Left colon (tissue), 2 donors: ENCODE measurements around the gene SEMA5A. TPM values are rescaled to one million over a fixed set of nuclear protein-coding genes. Genes with fewer than 3 reads are reported as not detected.
A peak's percentile ranks its signal among the peaks of the same experiment; 100 is the strongest.

Experiments
- ATAC-seq: fragments of 200-7000 bp; cut with Tn5 transposase; one replicate; pipeline ENCODE4 v1.9.1; 2020; ENCODE audit warnings: mild to moderate bottlenecking, moderate library complexity
- DNase-seq, 2 donors: peaks; one replicate each; pipeline ENCODE4 v3.0.0-alpha.2; 2020
- intact Hi-C, 2 donors: fragments of 100-400 bp; cut with DNase I in 1 of 2; cut with micrococcal nuclease in 1 of 2; formaldehyde crosslinking; loops; one replicate each; pipeline versions ENCODE4 v1.11.2 to v1.14.0; 2022; cut with DNase I, micrococcal nuclease
- total RNA-seq, 2 donors: library from RNA; stranded (reverse); fragmentation: NEBNext Ultra II Directional; extraction: Animal tissue kit (Norgen Biotek cat#: 25700); gene quantifications; one replicate each; pipeline ENCODE4 v1.2.1, GENCODE V29; 2021
- donor health status: DM: no; HTN: no; CAD: no.
- donor health status: DM: yes; HTN: yes; CAD: no.

SEMA5A gene
- total RNA-seq, 2 donors from 2014 or later: 33.8 to 37.4 TPM

DNA sequence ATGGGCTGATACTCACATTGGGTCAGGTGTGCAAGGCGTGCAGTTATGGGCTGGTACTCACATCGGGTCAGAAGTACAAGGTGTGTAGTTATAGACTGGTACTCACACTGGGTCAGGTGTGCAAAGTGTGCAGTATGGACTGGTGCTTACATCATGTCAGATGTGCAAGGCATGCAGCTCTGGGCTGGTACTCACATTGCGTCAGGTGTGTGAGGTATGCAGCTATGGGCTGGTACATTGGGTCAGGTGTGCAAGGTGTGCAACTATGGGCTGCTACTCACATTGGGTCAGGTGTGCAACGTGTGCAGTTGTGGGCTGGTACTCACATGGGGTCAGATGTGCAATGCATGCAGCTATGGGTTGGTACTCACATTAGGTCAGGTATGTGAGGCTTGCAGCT, 213.8 kb downstream of the SEMA5A start:
- intact Hi-C loops: no loop called here
- no peak for DNase-seq
- ATAC-seq: no peak

DNA sequence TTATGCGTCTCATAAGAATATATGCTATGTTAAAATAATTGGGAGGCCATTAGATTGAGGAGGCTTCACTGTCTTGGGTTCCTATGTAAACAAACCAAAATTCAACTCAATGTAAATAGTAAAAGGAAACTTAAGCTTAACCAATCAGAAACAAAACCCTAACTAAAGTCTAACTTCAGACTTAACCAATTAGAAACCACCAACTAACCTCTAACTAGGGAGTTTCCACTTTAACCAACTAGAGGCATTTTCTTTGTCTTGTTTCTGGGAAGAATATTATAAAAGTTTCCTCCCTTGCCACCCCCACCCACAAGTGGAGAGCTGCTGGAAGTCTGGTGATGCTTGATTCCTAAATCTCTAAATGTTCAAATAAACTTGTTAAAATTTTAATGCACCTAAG, 214.5 kb downstream of the SEMA5A start:
- intact Hi-C loops: no loop called here
- DNase-seq (no peak), ATAC-seq (no peak)

DNA sequence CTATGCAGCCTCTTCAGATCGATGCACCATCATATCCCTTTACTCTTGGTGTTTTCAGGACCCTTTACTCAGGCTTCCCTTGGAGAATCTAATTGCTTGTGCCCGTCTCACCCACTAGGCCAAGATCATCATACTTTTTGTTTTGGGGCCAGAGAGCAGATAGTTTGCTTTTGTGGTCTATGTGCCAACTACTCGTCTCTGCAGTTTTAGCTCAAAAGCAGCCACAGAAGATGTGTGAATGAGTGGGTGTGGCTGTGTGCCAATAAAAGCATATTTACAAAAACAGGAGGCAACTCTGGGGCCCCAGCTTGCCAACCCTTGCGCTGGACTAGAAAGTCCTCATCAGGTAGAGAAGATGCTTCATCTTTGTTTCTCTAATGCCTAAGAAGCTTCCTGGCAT, 216.8 kb downstream of the SEMA5A start:
- intact Hi-C loops: no loop called here
- no peak for DNase-seq
- ATAC-seq: no peak

DNA sequence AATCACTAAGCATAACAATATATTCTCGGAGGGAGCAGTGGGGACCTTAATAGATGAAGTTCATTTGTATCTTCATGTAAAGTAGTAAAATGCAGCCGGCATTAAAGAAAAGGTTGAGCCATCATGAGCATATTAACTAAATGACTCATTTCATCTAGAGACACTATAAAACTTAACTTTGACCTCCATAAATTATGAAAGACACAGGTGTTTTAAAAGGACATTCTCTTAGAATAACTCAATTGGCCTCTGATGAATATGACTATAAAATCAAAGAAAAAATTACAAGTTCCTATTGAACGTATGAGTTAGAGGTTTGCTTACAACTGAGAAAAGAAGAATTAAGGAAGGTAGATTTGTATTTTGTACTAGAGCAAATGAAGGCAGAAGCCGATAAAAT, 220.3 kb downstream of the SEMA5A start:
- intact Hi-C loops: no loop called here
- DNase-seq: no peak
- ATAC-seq: peak; percentile 70

DNA sequence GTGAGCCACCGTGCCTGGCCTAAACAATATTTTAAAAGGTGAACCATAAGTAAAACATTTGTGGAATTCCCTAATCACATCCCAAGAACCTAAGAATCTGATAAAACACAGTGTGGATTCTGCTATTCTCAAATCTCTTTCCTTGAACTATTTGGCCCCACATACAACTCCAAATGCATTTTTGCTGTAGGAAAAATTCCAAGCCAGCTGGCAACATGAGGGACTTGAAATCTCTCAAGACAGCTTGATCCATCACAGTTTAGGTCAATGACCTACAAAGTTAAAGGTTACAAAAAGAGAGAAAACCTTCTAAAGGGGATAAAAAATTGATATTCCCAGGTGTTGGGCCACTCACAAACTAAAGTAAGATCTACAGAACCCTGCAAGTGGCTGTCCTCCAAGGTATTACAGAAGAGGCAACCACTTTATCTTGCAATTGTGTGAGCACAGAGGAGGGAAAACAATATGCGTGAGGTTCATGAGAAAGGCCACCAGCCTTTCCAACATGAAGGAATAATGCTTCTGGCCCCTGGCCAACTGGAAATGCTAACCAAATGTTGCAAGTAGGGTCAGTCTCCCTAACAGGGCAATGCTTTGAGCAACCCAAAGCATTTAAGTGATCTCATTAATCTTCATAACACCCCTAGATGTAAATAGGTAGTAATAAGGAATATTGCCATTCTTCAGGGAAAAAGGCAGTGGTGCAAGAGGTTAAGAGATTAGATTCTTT, 221.4 kb downstream of the SEMA5A start:
- DNase-seq (no peak), ATAC-seq (no peak)
- intact Hi-C loops: no loop called here

DNA sequence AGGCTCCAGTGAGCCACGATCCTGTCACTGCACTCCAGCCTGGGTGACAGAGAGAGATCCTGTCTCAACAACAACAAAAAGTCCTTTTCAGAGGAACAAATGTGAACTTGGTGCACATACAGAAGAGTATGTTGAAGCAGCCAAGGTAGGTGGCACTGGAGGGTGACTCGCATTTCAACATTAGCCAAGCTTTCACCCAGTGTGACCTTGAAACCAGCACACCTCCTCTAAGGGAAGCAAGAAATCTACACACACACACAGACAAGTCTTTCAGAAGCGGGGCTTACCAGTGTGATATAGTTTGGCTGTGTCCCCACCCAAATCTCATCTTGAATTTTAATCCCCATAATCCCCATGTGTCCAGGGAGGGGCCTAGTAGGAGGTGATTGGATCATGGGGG, 225.2 kb downstream of the SEMA5A start:
- intact Hi-C loops: no loop called here
- DNase-seq (no peak), ATAC-seq (no peak)

DNA sequence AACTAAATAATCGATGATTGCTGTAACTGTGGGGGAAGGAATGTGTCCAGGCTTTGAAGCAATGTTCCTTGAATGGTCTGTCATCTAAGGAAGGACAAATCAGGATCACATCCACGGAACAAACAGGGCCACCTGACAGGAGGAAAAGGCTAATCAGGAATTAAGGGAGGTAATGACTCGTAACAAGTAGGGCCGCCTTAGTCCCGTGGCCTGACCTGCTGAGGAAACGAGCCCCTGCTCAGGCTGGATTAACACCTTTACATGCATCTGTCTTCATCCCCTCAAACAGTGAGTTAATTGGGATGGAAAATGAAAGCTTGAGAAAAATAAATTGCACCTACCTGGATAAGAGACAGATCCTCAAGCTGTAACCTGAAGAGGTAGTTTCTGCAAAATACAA, 227.8 kb downstream of the SEMA5A start:
- DNase-seq (no peak), ATAC-seq (no peak)
- intact Hi-C loops: no loop called here

DNA sequence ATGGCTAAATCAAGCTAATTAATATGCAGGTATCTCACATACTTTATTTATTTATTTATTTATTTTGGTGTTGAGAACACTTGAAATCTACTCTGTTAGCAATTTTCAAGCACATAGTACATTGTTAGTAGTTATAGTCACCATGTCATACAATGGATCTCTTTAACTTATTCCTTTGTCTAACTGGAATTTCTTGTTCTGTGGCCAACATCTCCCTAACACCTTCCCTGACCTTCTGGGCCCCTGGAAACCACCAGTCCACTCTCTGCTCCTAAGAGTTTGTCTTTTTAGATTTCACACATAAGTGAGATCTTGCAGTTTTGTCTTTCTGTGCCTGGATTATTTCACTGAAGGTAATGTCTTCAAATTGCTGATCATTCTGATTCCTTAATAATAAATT, 229.1 kb downstream of the SEMA5A start:
- ATAC-seq (no peak), DNase-seq (no peak)
- intact Hi-C loops: no loop called here

DNA sequence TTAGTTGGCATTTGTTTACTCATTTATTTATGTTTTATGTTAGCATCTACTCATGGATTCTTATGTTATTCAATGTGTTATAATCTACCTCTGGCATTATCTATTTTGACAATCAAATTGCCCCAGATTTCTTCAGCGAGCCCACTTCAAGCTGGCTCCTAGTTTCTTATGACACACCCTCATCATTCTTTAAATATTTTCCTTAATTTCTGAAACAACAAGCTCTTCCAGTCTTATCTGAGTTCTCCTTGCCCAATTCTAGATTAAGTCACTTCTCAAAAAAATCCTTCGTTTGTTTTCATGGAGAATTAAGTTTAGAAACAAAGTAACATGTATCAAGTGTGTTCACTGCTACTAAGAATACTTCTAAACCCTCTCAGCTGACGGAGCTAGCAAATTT, 229.8 kb downstream of the SEMA5A start:
- DNase-seq (no peak), ATAC-seq (no peak)
- intact Hi-C loops: no loop called here

DNA sequence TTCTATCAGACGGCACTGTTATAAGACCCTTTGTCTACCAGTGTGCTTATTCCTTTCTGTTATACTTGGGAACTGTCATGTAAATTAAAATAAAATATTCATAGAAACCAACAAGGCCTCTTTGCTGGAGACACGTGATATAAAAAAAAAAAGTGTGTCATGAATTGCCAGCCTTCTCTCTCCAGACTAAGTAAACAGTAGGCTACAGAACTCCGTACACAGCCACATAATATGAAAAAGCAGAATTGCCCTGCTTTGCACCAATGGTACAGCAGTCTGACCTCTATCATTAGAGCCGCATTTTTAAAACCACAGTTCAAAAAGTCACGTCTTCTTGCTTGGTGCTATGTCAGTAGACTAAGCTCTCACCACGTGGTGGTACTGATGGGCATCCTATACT, 231.3 kb downstream of the SEMA5A start:
- no peak for DNase-seq
- intact Hi-C loops: no loop called here
- ATAC-seq: no peak

DNA sequence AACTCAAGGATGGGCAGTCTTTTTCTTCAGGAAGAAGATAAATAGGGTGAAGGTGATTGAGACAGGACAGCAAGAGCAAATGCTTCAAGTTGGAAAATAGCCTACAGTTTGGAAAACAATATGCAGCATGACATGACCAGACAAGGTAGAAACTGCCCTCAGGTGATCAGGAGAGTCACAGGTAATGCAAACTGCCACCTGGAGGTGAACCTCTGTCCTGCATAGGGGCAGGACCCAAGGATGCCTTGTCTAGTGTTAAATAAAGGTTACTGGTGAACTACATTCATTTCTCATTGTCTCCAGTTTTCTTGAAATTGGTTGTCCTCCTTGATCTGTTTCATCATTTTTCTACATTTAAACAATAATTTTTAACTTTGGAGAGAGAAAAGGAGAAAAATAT, 232.1 kb downstream of the SEMA5A start:
- DNase-seq (no peak), ATAC-seq (no peak)
- intact Hi-C loops: no loop called here

DNA sequence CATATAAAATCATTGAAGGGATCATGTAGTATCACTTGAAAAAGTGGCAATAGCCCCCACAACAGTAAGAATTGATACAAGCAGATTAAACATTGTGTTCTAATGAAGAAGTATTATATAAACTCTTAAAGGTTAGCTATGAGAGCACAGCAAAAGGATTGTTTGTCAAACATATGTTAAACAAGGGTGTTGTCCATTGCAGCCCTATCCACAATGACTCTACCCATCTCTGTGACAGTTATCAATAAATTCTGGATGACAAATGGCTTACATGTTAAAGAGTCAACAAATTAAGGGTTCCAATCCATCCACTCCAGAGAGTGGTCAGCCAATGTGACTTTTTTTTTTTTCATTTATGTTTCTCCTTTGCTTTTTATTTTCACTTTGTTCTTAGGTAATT, 238.7 kb downstream of the SEMA5A start:
- ATAC-seq (no peak), DNase-seq (no peak)
- intact Hi-C loops: no loop called here

DNA sequence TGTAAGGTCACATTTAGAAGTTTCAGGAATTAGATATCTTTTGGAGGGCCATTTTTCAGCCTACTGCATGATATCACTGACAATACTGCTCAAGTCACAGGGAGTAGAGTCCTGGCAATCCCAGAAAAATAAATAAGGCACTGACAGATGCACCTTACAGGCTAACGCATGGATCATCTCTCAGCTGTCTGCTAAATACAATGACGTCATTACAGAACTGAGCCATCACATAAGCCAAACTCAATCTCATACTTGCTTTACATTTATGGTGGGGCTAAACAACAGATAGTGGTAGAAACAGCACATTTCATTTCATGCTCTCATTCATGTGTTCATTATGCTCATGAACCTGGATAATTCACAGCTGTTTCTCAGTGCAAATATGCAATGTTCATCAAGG, 243.7 kb downstream of the SEMA5A start:
- DNase-seq (no peak), ATAC-seq (no peak)
- intact Hi-C loops: no loop called here

DNA sequence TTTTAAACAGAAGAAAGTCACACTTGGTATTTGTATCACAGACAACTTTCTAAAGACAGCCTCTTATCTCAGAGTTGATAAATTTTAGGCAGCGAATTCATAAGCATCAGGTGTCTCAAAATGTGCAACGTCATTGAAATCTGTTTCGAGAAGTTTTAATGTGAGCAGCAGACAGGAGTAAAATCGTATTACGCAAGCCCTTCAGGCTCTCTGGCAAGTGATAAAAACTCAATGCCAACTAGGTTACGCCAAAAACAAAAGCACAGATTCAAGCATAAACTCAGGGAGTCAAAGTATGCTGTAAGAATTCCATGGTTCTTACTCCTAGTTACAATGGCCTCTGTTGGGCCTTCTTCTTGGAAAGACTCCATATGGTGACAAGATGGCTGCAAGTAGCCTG, 244.7 kb downstream of the SEMA5A start:
- intact Hi-C loops: no loop called here
- DNase-seq: no peak
- no peak for ATAC-seq

DNA sequence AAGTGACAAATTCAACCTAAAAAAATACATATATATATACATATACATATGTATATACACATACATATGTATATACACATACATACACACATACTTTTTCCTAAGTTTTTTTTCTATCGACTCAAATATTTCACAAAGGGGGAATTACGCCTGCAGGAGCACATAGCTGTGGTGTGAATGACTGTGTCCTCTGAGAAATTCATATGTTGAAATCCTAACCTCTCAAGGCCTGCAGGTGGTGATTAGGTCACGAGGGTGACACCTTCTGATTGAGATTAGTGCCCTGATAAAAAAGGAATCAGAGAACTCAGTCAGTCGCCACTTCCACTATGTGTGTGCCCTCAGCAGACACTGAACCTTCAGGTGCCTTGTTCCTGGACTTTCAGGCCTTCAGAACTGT, 248.7 kb downstream of the SEMA5A start:
- DNase-seq: no peak
- ATAC-seq: no peak
- intact Hi-C loops: no loop called here

DNA sequence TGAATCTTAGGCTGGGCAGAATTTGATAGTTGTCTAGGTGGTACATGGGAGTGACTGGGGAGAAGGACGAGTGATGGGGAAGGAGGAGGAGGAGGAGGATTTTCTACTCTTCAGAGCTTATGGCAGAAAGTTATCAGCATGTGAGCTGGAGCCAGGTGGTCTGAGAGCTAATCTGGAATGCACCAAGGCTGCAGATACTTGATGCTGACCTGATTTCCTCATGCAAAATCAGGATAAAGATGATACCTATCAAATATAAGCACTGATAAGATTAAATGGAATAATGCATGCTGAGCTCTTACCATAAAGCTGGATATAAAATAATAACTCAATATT, 250.4 kb downstream of the SEMA5A start:
- intact Hi-C loops: no loop called here

DNA sequence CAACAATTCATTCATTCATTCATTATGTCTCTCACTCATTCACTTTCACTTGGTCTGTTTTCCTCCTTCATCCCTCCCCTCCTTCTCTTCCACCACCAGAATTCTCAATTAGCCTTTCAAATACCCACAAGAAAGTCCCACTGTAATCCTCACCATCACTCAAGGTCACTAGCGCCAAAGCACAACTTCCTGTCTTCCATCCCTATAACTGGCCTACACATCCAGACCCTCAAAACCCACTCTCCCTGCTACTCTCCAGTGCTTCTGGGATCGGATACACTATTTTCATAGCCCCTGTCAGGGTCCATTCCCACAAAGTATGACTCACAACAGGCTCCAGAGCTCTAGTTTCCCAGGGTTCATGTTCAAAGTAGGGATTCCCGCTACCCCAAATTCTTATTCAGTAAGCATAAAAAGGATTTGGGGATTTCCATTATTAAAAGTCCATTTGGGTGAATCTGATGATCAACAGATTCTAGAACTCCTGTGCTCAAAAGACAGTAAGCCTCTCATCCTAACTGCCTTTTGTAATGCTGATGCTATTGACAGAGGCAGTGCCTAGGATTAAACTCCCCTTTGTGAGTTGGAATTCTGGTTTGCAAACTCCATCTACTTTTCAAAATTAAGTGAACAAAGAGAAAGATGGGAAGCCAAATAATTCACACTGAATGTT, 250.9 kb downstream of the SEMA5A start:
- no peak for ATAC-seq
- no peak for DNase-seq
- intact Hi-C loops: no loop called here

More for the DNA sequence above, 250.4 kb downstream of the SEMA5A start:
- ATAC-seq (no peak), DNase-seq (no peak)

DNA sequence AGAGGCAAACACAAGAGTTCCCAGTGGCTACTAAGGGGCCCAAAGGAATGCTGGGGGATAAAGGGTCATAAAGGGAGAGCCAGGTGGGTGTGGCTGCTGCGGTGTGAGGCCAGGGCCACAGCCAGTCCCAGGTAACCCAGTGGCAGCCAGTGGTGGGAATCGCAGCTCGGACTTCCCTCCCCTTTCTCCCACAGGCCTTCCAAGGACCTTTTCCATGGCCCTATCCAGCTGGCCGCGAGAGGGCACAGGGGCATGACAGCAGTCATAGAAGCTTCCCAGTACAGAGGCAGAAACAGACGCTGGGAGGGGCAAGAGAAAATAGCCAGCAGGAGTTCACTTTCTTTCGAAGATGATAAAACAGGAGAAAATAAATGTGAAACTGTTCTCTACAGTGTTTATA, 257.6 kb downstream of the SEMA5A start:
- DNase-seq (no peak), ATAC-seq (no peak)
- intact Hi-C loops: no loop called here

DNA sequence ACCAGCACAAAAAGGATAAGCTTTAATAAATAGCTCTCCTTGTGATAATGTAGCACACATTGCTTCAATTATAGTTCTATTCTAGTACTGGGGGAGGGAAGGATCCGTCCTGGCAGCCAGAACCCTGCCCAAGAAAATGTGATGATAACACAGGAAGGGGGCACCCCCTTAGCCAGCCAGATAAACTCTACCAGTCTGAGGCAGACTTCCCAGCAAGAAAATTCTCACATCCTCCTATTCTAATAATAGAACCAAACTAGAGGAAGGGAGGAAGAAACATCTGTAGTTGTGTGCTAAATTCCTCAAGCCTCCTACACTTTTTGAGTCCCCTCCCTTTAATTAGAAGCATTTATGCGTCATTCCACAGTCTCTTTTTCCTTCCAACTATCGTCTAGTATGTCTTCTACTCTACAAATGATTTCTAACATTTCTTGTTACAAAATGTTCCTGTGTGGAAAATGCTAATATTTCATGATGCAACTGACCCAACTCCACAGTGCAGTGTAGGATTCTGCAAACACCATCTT, 261.0 kb downstream of the SEMA5A start:
- DNase-seq: no peak
- no peak for ATAC-seq
- intact Hi-C loops: no loop called here

DNA sequence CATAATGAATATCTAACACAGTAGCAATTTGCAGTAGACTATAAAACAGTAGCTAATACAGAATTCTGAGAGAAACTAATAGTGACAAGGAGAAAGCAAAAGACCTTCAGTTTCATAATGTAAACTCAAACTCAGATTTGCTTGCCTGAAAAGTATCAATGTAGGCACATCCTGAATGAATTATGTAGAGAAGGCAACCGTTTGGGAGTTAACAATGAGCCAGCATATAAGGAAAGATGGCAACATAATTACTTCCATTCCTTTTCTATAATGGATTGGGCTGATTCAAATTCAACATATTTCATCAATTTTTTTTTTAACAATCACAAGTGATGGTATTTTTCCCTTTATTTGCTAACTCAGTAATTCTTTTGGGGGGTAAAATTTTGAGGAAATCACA, 261.6 kb downstream of the SEMA5A start:
- intact Hi-C loops: no loop called here
- no peak for ATAC-seq

DNA sequence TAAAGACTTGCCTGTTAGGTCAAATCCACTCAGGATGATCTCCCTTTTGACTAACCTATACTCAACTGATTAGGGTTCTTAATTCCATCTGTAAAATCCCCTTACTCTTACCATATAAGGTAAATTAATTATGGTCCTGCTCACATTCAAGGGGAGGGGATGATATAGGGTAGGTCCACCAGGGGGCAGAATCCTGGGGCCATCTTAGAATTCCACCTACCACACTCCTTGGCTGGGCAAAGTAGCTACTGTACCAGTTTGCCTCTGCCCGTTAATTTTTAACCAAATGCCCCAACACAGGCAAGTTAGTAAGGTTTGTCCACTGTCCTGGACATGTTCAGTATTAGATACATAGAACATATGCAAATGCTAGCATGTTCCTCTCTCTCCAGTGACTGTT, 262.4 kb downstream of the SEMA5A start:
- ATAC-seq (no peak), DNase-seq (no peak)
- intact Hi-C loops: no loop called here

More for the DNA sequence above, 261.6 kb downstream of the SEMA5A start:
- DNase-seq: no peak
